Brain microvascular endothelial cell (primary cell): Measurements from ENCODE around the gene SMARCAD1.

Experiments
- DNase-seq: peaks from one replicate; pipeline ENCODE4 v3.0.0-alpha.2; 2020
- H3K27ac ChIP-seq: fragments of 250-450 bp; sonication (Bioruptor Pico); 2 replicates; pipeline ENCODE4 v1.5.1; 2020; ENCODE audit warnings: mild to moderate bottlenecking, moderate library complexity
- H3K27me3 ChIP-seq: fragments of 250-450 bp; sonication (Bioruptor Pico); replicated peaks from 2 replicates; pipeline ENCODE4 v1.5.1; 2020; ENCODE audit warnings: mild to moderate bottlenecking
- H3K36me3 ChIP-seq: fragments of 250-450 bp; sonication (Bioruptor Pico); replicated peaks from 2 replicates; pipeline ENCODE4 v1.5.1; 2020; ENCODE audit warnings: mild to moderate bottlenecking
- H3K4me3 ChIP-seq: 2 replicates; pipeline ENCODE4 v1.5.1; 2011; ENCODE audit warnings: low read depth, mild to moderate bottlenecking, control low read depth, low read length, moderate library complexity
- CTCF ChIP-seq: IDR thresholded peaks from 2 replicates; pipeline ENCODE4 v1.5.1; 2011; ENCODE audit warnings: low read depth, mild to moderate bottlenecking, moderate library complexity, low read length, control low read depth, inconsistent platforms; ENCODE audit errors: missing control alignments
- in situ Hi-C: cut with HindIII; loops from 2 replicates; pipeline ENCODE4 v1.10.0; 2017; ENCODE audit warnings: low sequenced_read_pairs, low pct_ligation_motif_present

Gene SMARCAD1

GRCh38 chr4:94221916-94222315, 14.3 kb downstream of the SMARCAD1 start:
- Histone ChIP-seq H3K27ac (no peak overlapping the region), H3K36me3 (peaks cover 7% of the 10 kb centered on the region), H3K4me3 (no peak overlapping the region), H3K27me3 (no peaks in the 10 kb centered on the region)
- in situ Hi-C loops, result no loop called here
- no peak for TF ChIP-seq CTCF
- DNase-seq, result no peak

GRCh38 chr4:94225449-94225848, 17.8 kb downstream of the SMARCAD1 start:
- in situ Hi-C loops, result no loop called here
- Histone ChIP-seq H3K4me3 (no peak overlapping the region), H3K36me3 (peaks cover 2% of the 10 kb centered on the region), H3K27me3 (no peaks in the 10 kb centered on the region), H3K27ac (no peak overlapping the region)
- TF ChIP-seq CTCF, result no peak
- no peak for DNase-seq

DNA sequence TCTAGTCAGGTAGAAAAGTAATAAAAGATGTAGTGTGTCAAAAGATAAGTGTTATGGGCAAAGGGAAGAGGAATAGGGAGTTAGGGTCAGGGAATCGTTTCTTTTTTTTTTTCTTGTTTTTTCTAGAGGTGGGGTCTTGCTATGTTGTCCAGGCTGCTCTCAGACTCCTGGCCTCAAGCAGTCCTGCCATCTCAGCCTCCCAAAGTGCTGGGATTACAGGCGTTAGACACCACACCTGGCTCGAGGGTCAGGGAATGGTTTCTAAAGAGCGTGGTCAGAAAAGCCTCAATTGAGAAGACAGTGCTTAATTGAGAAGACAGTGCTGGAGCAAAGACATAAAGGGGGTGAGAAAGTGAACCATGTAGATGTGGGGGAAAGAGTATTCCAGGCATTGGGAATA, 19.1 kb downstream of the SMARCAD1 start:
- no peak for TF ChIP-seq CTCF
- H3K4me3 ChIP-seq, result no peak overlapping the region
- in situ Hi-C loops, result no loop called here
- no peak overlapping the region for H3K27ac ChIP-seq
- DNase-seq, result no peak
- H3K27me3 ChIP-seq, result no peaks in the 10 kb centered on the region
- H3K36me3 ChIP-seq, result peaks cover 2% of the 10 kb centered on the region

GRCh38 chr4:94228493-94229216, 21.0 kb downstream of the SMARCAD1 start:
- in situ Hi-C loops, result no loop called here
- Histone ChIP-seq H3K27me3 (no peaks in the 10 kb centered on the region), H3K4me3 (no peak overlapping the region), H3K36me3 (peaks cover 2% of the 10 kb centered on the region), H3K27ac (no peak overlapping the region)
- TF ChIP-seq CTCF, result no peak
- DNase-seq, result no peak

DNA sequence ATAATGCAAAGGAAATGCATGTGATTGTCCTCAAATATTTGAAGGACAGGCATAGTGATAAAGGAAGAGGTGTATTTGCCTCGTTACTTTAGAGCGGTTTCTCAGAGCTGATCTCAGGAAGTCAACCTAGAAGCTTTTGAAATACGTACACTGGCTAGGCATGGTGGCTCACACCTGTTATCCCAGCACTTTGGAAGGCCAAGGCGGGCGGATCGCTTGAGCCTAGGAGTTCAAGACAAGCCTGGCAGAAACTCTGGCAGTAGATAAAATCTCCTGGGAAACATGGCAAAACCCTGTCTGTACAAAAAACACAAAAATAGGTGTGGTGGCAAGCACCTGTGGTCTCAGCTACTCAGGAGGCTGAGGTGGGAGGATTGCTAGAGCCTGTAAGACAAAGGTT, 24.9 kb downstream of the SMARCAD1 start:
- in situ Hi-C loops, result no loop called here
- no peak for TF ChIP-seq CTCF
- no peaks in the 10 kb centered on the region for H3K36me3 ChIP-seq
- no peaks in the 10 kb centered on the region for H3K27me3 ChIP-seq
- no peak overlapping the region for H3K4me3 ChIP-seq
- H3K27ac ChIP-seq, result no peak overlapping the region
- DNase-seq, result no peak

DNA sequence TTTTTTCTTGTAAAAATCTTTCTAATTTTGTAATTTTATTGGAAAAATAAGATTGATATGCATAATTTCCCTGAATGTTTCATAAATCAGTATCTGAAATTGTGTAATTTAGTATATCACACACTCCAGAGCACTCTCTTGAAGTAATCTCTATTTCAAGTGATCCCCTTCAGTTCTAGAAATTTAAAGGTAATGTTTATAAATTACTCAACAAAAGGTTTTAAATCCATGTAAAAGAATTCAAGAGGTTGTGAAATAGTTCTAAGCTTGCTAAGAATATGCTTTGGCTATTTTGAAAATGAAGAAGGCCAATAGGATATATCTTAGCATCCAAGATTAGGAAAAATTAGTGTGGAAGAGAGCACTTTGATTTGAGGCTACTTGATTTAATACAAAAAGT, 28.2 kb downstream of the SMARCAD1 start:
- H3K27me3 ChIP-seq, result no peaks in the 10 kb centered on the region
- no peaks in the 10 kb centered on the region for H3K36me3 ChIP-seq
- DNase-seq, result no peak
- H3K27ac ChIP-seq, result no peak overlapping the region
- TF ChIP-seq CTCF, result no peak
- in situ Hi-C loops, result no loop called here
- no peak overlapping the region for H3K4me3 ChIP-seq
